HG03558 (cell line): ENCODE measurements around the gene SLF1.

Source experiments
- ATAC-seq: cut with Tn5 transposase; IDR thresholded peaks from one replicate; pipeline ENCODE4 v1.9.1; 2021; ENCODE audit warnings: moderate number of reproducible peaks; ENCODE audit not compliant: unreplicated experiment; ENCODE audit errors: extremely low read depth

Gene SLF1

GRCh38 chr5:94702729-94703128 is 84.3 kb downstream of the SLF1 start:
- peak; percentile 37 for ATAC-seq

GRCh38 chr5:94705427-94705826 is 87.0 kb downstream of the SLF1 start:
- no peak for ATAC-seq

GRCh38 chr5:94707359-94707758 is 88.9 kb downstream of the SLF1 start:
- ATAC-seq = no peak

- ATAC-seq = no peak
Measured at GRCh38 chr5:94709277-94709676, 90.8 kb downstream of the SLF1 start.

GRCh38 chr5:94711785-94712184 is 93.3 kb downstream of the SLF1 start:
- ATAC-seq = no peak

- ATAC-seq = no peak
Measured at GRCh38 chr5:94715768-94716167, 97.3 kb downstream of the SLF1 start.

GRCh38 chr5:94725142-94725541 is 106.7 kb downstream of the SLF1 start:
- ATAC-seq = no peak

GRCh38 chr5:94731471-94731870 is 113.0 kb downstream of the SLF1 start:
- ATAC-seq = no peak

GRCh38 chr5:94736498-94736897 is 118.0 kb downstream of the SLF1 start:
- no peak for ATAC-seq

GRCh38 chr5:94740286-94740685 is 121.8 kb downstream of the SLF1 start:
- ATAC-seq = no peak

- ATAC-seq = no peak
Measured at GRCh38 chr5:94742852-94743251, 124.4 kb downstream of the SLF1 start.

- no peak for ATAC-seq
Measured at GRCh38 chr5:94744906-94745305, 126.4 kb downstream of the SLF1 start.

- peak; percentile 83 for ATAC-seq
Measured at GRCh38 chr5:94745786-94746730, 127.6 kb downstream of the SLF1 start.

- peak; percentile 29 for ATAC-seq
Measured at GRCh38 chr5:94746731-94747124, 128.3 kb downstream of the SLF1 start.
